Stimulated activated CD8-positive, alpha-beta memory T cell treated with anti-CD3 and anti-CD28 coated beads, Interleukin-4, amount 100 ng/mL, for 1 hour (primary cell): ENCODE results near the gene ITPKB.
"Not testable (repeated sequence)": the region's sequence is repeated elsewhere in the genome, so short reads cannot be mapped to it uniquely, and the experiment has no call there.

Source experiments
- DNase-seq, 2 donors: peaks; one replicate each; pipeline ENCODE4 v3.0.0-alpha.2; 2020; ENCODE audit warnings: low read depth in 2 of 2, low spot score in 1 of 2

Gene ITPKB

DNA sequence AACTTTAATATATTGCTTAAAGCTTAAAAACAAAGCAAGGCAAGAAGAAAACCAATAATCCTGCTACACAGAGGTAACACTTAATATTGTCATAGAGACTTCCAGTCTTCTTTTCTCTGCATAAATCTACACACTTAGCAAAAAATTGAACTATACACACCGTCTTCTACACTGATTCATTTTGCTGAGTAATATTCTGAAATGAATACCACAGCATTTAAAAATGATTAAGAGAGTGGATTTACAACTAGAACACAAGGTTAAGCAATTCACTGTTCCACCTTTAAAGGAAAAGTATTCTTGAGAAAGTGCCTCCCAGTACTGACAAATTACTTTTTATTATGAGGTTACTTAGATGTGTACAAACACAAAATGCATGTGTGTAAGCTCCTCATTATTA lies 22.2 kb upstream of the ITPKB start:
- no peak for DNase-seq

- DNase-seq, result no peak
These were observed 15.9 kb upstream of the ITPKB start for GRCh38 chr1:226754793-226755533.

GRCh38 chr1:226754097-226754496 lies 15.0 kb upstream of the ITPKB start:
- DNase-seq, result no peak

GRCh38 chr1:226751703-226752102 lies 12.6 kb upstream of the ITPKB start:
- DNase-seq, result no peak

GRCh38 chr1:226751214-226751613 lies 12.1 kb upstream of the ITPKB start:
- DNase-seq, result no peak

DNA sequence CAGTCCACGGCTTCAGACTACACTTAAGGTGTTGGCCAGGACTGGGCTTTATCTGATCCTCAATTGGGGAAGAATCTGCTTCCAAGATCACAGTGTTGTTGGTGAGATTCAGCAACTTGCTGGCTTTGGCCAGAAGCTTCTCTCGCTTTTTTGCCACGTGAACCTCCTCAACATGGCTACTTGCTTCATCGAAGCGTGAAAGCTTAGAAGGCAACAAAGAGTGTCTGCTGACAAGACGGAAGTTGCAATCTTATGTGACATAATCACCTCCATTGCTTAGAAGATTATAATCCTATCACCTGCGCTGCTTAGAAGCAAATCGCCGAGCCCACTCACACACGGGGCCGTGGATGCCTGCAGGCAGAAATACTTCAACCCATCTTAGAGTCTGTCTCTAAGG lies 10.4 kb upstream of the ITPKB start:
- no peak for DNase-seq

DNA sequence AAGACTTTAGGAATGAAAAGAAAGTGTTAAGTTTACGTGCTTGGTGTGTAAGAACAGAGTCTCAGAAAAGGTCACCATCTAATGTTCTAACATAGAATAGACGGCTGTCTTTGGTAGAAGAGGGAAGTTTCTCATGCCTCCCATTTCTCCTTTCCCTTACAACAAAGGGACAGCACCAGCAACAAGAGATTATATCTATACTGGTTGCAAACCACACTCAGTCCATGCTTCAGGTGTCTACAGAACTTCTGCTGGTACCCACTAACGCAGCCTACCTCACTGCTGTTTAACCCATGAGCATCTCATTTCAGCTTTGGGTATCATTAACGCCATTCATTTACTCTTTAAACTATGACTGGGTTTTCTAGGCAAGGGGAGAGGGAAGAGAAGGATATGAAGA lies 9.2 kb upstream of the ITPKB start:
- no peak for DNase-seq

- DNase-seq, result not testable (repeated sequence)
These were observed 8.6 kb upstream of the ITPKB start for GRCh38 chr1:226747519-226748263.

DNA sequence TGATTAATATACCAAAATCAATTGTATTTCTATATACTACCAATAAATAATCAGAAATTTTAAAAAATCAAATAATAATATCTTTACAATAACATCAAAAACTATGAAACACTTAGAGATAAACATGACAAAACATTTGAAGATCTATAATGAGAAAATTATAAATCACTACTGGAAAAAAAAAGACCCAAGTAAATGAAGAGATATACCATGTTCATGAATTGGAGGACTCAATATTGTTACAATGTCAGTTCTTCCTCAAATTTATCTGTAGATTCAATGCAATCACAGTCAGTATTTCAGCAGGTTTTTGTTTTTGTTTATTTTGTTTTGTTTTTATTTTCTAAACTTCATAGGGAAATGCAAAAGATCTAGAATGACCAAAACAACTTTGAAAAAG lies 4.2 kb upstream of the ITPKB start:
- no peak for DNase-seq

DNA sequence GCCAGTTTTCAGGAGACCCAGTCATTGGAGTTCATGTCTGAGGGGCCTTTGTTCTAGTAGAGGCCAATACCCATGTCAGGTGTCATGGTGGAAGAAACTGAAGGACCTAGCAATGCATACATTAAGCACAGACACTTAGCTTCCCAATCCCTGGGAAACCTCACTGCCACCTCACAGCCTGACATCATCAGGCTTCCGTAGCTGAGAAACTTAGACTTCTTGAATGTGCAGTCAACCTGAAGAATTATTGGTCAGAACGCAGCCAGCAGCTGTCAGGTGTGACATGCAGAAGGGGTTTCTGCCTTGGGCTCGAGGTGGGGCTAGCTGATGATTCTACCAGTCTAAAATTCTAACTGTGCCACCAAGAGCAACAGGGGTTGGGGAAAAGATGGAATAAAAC lies 1.9 kb upstream of the ITPKB start:
- DNase-seq, result no peak

DNA sequence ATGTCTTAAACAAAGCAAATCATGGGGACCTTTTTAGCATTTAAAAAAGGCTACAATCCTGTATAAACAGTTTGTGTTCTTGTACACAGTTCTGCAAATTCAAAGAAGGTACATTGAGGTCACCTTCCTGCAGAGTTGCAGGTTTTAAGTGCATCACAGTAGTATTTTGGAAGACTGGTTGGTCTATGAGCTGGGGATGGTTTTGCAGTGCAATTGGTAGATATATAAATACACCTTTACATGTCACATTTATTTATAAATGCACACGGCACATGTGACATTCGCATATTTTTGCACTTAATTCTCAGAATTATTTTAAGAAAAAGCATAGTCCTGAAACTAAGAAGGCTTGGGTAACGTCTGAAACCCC lies 599 bp upstream of the ITPKB start:
- no peak for DNase-seq

DNA sequence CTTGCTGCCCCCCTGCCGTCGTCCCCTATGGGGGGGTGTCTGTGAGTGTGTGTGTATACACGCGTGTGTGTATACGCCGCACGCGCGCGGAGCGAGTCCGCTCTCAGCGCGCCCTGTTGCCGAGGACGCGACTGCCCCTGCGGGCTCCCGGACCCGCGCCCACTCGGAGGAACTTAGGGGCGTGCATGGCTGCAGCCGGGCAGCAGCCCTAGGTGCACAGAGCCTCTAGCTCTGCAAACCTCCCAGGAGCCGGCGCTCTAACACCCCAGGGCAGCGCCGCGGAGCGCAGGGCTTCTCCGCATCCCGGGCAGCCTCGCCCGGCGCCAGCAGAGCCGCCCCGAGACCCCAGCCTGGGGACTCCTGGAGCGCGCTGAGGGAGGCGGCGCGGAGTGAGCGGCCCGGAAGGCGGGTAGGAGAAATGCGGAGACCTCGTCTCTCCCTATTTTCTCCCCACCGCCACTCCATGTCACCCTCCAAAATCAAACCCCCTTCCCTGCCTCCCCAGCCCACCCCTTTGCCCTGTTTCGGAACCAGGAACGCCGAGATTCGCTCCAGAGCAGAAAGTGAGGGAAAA lies 574 bp downstream of the ITPKB start:
- no peak for DNase-seq

DNA sequence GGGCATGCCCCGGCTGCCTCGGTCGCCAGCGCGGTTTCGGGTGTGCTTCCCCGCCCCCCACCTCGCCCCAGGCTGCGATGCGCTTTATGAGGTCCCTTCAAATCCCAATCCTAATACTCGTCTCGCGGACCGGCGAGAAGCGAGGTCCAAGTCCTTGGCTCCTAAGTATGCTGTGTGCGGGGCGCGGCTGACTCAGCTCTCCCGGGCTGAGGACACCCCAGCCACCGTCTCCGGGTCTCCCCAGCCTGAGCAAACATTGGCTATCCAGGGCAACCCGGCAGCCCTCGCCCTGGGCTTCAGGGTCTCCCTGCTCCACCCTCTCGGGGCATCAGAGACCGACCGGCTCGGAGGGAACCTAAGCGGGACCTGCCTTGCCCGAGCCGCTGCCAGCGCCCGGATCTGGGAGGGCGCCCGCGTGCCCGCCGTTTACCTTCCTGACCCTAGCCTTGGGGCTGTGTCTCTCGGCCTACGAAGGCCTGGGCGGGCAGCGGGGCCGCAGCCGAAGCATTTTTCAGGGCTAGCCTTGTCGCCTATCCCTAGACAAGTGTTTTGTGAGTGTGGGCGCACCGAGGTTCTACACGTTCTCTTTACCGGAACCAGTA lies 1.2 kb downstream of the ITPKB start:
- no peak for DNase-seq

DNA sequence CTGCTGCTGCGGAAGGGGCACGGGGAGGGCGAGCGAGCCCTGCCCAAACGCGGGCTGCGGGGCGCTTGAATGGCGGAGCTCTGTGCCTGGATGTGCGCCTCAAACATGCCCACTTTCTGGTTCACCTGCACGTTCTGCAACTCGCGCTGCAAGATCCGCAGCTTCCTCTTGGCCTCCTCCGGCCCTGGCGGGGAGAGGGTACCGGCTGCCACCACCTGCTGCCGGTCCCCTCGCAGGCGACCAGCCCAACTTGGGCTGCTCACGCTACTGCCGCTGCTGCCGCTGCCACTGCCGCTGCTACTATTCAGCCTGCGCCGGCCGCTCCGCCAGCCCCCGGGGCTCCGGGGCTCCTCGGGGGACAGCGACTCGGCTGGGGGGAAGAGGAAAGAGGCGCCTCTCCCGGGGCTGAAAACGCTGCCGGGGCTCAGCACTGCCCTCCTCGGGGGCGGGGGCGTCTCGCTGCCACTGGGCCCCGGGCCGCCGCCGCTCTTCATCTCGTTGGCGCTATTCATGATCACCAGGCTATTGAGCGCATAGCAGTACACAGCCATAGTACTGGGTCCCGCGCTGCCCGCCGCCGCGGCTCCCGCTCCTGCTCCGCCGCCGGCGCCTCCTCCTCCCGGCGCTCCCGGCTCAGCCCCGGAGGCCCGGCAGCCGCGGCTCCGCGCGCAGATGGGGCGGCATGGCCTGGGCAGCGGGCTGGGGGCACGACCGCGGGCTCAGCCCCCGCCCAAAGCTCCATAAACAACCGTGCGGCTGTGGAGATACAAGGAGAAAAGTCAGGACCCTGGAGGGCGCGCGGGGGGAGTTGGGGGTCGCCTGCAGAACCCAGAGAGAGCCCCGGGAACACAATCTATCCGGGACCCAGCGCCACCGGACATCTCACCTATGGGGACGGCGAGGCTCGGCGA lies 1.9 kb downstream of the ITPKB start:
- no peak for DNase-seq

GRCh38 chr1:226736001-226736907 lies 2.8 kb downstream of the ITPKB start:
- no peak for DNase-seq

- no peak for DNase-seq
These were observed 3.5 kb downstream of the ITPKB start for GRCh38 chr1:226735576-226735975.

DNA sequence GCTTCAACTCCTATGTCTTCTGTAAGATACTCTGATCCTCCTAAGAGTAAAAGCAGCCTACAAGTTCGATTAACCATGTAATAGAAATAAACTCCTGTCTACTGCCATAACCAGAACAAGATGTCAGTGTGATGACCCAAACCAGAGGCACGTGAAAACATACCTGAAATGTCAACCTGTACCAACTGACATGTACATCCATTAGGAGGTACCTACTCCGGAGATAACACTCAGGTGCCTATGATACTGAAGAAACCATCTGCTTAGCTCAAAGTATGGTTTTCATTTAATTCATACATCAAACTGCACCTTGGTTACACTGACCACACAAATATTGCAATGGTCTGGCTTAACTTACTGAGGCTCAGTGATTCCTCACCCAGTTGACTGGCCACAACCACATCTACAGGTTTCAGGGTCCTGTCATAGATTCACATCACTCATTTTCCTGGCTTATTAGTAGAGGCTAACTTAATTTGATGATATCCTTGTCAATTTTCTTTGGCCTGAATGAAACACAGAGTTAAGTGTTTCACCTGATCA lies 4.4 kb downstream of the ITPKB start:
- no peak for DNase-seq

GRCh38 chr1:226733876-226734275 lies 5.2 kb downstream of the ITPKB start:
- no peak for DNase-seq

DNA sequence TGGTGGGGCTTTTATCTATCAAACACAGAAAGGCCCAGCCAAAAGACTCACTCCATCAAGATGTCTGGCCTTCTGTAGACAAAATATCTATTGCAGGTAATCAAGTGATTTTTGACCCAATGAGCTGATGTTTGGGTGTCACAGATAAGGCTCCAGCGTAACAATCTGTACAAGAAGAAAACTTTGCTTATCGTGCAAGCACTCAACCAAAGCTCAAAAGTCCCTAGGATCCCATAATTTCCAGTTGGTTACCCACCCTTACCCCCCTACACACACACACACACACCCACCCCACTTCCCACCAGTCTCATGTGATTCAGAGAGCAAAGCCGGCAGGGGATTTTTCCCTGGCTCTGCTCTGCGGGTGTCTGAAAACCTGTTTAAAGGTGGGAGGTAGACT lies 5.8 kb downstream of the ITPKB start:
- no peak for DNase-seq

- DNase-seq, result no peak
These were observed 6.2 kb downstream of the ITPKB start for GRCh38 chr1:226732856-226733291.
